ENCODE results near the gene ABI2. TPM values are rescaled to one million over a fixed set of nuclear protein-coding genes. Genes with fewer than 3 reads are reported as not detected.

The ABI2 gene
- total RNA-seq, 1 donor from 2014 or later: 101 TPM

- peaks cover 41% of the 10 kb centered on the region for H3K36me3 Mint-ChIP-seq (ENCODE audit: low read depth, unreplicated experiment)
- H3K27me3 Mint-ChIP-seq (ENCODE audit: unreplicated experiment): no peaks in the 10 kb centered on the region
- no peak for TF ChIP-seq CTCF (IDR thresholded peaks at IDR 0.05; ENCODE audit: unreplicated experiment)
- H3K9me3 Mint-ChIP-seq (ENCODE audit: unreplicated experiment): no peaks in the 10 kb centered on the region
- no peak for DNase-seq (ENCODE audit: low spot score)
- peaks cover 55% of the 10 kb centered on the region for H3K4me1 Mint-ChIP-seq (ENCODE audit: unreplicated experiment)
- H3K27ac Mint-ChIP-seq (ENCODE audit: unreplicated experiment): no peak overlapping the region
- H3K4me3 Mint-ChIP-seq (ENCODE audit: unreplicated experiment): peak overlapping the region; percentile 73
Observed at GRCh38 chr2:203440671-203441070, 112.5 kb downstream of the ABI2 start.

GRCh38 chr2:203441463-203441862 is 113.3 kb downstream of the ABI2 start:
- DNase-seq (ENCODE audit: low spot score): no peak

DNA sequence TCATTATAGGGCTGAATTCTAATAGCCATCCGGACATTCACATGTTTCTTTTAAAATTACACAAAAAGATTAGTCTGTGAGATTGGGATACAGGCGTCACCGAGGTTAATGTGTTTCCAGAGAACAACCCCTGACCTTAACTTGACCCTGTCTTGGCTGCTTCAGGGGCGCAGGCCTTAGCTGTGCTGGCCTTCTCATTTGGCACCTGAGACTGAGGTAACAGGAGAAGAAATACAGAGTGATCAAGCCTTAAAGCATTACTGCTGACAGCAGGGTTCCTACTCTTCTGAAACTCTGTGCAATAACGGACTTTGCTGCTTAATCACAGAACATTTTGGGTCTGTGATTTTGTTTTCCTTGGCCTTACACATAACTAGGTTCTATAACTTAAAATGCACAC is 114.3 kb downstream of the ABI2 start:
- H3K9me3 Mint-ChIP-seq (ENCODE audit: unreplicated experiment): no peaks in the 10 kb centered on the region
- DNase-seq (ENCODE audit: low spot score): no peak
- H3K27me3 Mint-ChIP-seq (ENCODE audit: unreplicated experiment): peaks cover 2% of the 10 kb centered on the region
- peaks cover 49% of the 10 kb centered on the region for H3K36me3 Mint-ChIP-seq (ENCODE audit: low read depth, unreplicated experiment)
- TF ChIP-seq CTCF (IDR thresholded peaks at IDR 0.05; ENCODE audit: unreplicated experiment): no peak
- H3K27ac Mint-ChIP-seq (ENCODE audit: unreplicated experiment): no peak overlapping the region
- H3K4me3 Mint-ChIP-seq (ENCODE audit: unreplicated experiment): no peak overlapping the region
- peaks cover 48% of the 10 kb centered on the region for H3K4me1 Mint-ChIP-seq (ENCODE audit: unreplicated experiment)

More at GRCh38 chr2:203441463-203441862, 113.3 kb downstream of the ABI2 start:
- Mint-ChIP-seq H3K4me1 (ENCODE audit: unreplicated experiment) (peaks cover 57% of the 10 kb centered on the region), H3K4me3 (ENCODE audit: unreplicated experiment) (peak overlapping the region; percentile 76), H3K36me3 (ENCODE audit: low read depth, unreplicated experiment) (peaks cover 47% of the 10 kb centered on the region), H3K9me3 (ENCODE audit: unreplicated experiment) (no peaks in the 10 kb centered on the region), H3K27ac (ENCODE audit: unreplicated experiment) (peak overlapping the region; percentile 65), H3K27me3 (ENCODE audit: unreplicated experiment) (no peaks in the 10 kb centered on the region)
- TF ChIP-seq CTCF (IDR thresholded peaks at IDR 0.05; ENCODE audit: unreplicated experiment): no peak

- peak overlapping the region; percentile 20 for H3K27ac Mint-ChIP-seq (ENCODE audit: unreplicated experiment)
- H3K4me1 Mint-ChIP-seq (ENCODE audit: unreplicated experiment): peaks cover 38% of the 10 kb centered on the region
- H3K27me3 Mint-ChIP-seq (ENCODE audit: unreplicated experiment): peaks cover 2% of the 10 kb centered on the region
- TF ChIP-seq CTCF (IDR thresholded peaks at IDR 0.05; ENCODE audit: unreplicated experiment): no peak
- H3K36me3 Mint-ChIP-seq (ENCODE audit: low read depth, unreplicated experiment): peaks cover 32% of the 10 kb centered on the region
- H3K9me3 Mint-ChIP-seq (ENCODE audit: unreplicated experiment): no peaks in the 10 kb centered on the region
- no peak overlapping the region for H3K4me3 Mint-ChIP-seq (ENCODE audit: unreplicated experiment)
- no peak for DNase-seq (ENCODE audit: low spot score)
Observed at GRCh38 chr2:203444738-203445137, 116.5 kb downstream of the ABI2 start.

- peak overlapping the region; percentile 3 for H3K27ac Mint-ChIP-seq (ENCODE audit: unreplicated experiment)
- no peak for TF ChIP-seq CTCF (IDR thresholded peaks at IDR 0.05; ENCODE audit: unreplicated experiment)
- peaks cover 2% of the 10 kb centered on the region for H3K27me3 Mint-ChIP-seq (ENCODE audit: unreplicated experiment)
- peaks cover 31% of the 10 kb centered on the region for H3K4me1 Mint-ChIP-seq (ENCODE audit: unreplicated experiment)
- no peaks in the 10 kb centered on the region for H3K9me3 Mint-ChIP-seq (ENCODE audit: unreplicated experiment)
- H3K4me3 Mint-ChIP-seq (ENCODE audit: unreplicated experiment): peak overlapping the region; percentile 44
- DNase-seq (ENCODE audit: low spot score): no peak
- H3K36me3 Mint-ChIP-seq (ENCODE audit: low read depth, unreplicated experiment): peaks cover 28% of the 10 kb centered on the region
Observed at GRCh38 chr2:203446071-203446481, 117.9 kb downstream of the ABI2 start.
